MM.1S (cell line): Measurements from ENCODE around the gene CD44.

Experiments
- EZH2phosphoT487 ChIP-seq: fragments of 300-600 bp; sonication (generic); IDR thresholded peaks from 2 replicates; pipeline ENCODE4 v1.6.1; 2018; ENCODE audit warnings: antibody characterized with exemption, low read length
- TF ChIP-seq, protein P1 (sequence below): fragments of 300-600 bp; sonication (generic); IDR thresholded peaks from 2 replicates; pipeline ENCODE4 v1.5.1; 2016; ENCODE audit warnings: antibody characterized with exemption, low read length, mixed read lengths

DNA sequence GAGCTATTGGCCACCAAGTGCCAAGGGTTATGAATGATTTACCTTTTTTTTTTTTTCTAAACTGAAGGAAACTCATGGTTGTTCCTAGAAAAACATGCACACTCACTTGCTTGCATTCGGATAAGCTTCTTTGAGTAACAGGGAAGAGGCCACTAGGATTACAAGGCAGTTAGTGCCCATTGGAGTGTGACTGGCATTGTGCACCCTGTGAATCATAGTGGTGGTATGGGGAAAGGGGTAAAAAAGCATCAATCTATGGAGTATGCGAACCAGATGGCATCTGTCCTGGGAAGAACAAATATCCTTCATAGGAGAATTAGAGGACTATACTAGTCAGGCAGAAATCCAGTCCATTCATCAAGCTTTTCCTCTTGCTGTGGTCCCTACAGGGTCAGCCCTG, 24.2 kb downstream of the CD44 start:
- TF ChIP-seq, protein P1, sequence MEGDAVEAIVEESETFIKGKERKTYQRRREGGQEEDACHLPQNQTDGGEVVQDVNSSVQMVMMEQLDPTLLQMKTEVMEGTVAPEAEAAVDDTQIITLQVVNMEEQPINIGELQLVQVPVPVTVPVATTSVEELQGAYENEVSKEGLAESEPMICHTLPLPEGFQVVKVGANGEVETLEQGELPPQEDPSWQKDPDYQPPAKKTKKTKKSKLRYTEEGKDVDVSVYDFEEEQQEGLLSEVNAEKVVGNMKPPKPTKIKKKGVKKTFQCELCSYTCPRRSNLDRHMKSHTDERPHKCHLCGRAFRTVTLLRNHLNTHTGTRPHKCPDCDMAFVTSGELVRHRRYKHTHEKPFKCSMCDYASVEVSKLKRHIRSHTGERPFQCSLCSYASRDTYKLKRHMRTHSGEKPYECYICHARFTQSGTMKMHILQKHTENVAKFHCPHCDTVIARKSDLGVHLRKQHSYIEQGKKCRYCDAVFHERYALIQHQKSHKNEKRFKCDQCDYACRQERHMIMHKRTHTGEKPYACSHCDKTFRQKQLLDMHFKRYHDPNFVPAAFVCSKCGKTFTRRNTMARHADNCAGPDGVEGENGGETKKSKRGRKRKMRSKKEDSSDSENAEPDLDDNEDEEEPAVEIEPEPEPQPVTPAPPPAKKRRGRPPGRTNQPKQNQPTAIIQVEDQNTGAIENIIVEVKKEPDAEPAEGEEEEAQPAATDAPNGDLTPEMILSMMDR: no peak
- TF ChIP-seq EZH2phosphoT487: no peak
